Spleen (tissue), 11 donors: ENCODE data around the gene ENOX2. TPM values are rescaled to one million over a fixed set of nuclear protein-coding genes. Genes with fewer than 3 reads are reported as not detected.

Source experiments
- DNase-seq: peaks from one replicate; pipeline ENCODE4 v3.0.0-alpha.2; 2020
- H3K27ac ChIP-seq, 8 donors: fragments of 200-600 bp; sonication (generic) in 7 of 8; 1 replicate in 4 of 8; 2 replicates in 4 of 8; pipeline versions ENCODE4 v1.5.0 to v1.8.0; 2016 to 2021; ENCODE audit warnings: inconsistent platforms in 4 of 8, mild to moderate bottlenecking in 4 of 8, moderate library complexity in 1 of 8
- H3K27me3 ChIP-seq, 7 donors: fragments of 200-600 bp; sonication (generic) in 6 of 7; replicated peaks in 1 of 7; 1 replicate in 4 of 7; 2 replicates in 3 of 7; pipeline versions ENCODE4 v1.5.0 to v1.8.0; 2016 to 2021; ENCODE audit warnings: inconsistent platforms in 3 of 7, mild to moderate bottlenecking in 1 of 7
- H3K36me3 ChIP-seq, 6 donors: fragments of 200-600 bp; sonication (generic) in 5 of 6; 1 replicate in 4 of 6; 2 replicates in 2 of 6; pipeline versions ENCODE4 v1.5.0 to v1.8.0; 2016 to 2021; ENCODE audit warnings: inconsistent platforms in 2 of 6
- H3K4me1 ChIP-seq, 6 donors: fragments of 200-600 bp; sonication (generic) in 5 of 6; 1 replicate in 3 of 6; 2 replicates in 3 of 6; pipeline versions ENCODE4 v1.5.0 to v1.8.0; 2016 to 2021; ENCODE audit warnings: inconsistent platforms in 3 of 6
- H3K4me3 ChIP-seq, 8 donors: fragments of 200-600 bp; sonication (generic) in 7 of 8; 1 replicate in 4 of 8; 2 replicates in 4 of 8; pipeline versions ENCODE4 v1.5.0 to v1.8.0; 2016 to 2021; ENCODE audit warnings: inconsistent platforms in 4 of 8, mild to moderate bottlenecking in 4 of 8, moderate library complexity in 2 of 8
- H3K9me3 ChIP-seq, 8 donors: fragments of 200-600 bp; sonication (generic) in 7 of 8; 1 replicate in 4 of 8; 2 replicates in 4 of 8; pipeline versions ENCODE4 v1.5.0 to v1.8.0; 2016 to 2021; ENCODE audit warnings: inconsistent platforms in 4 of 8
- CTCF ChIP-seq, 11 experiments: fragments of 200-600 bp in 7 of 11; fragments of 450-650 bp in 4 of 11; sonication (generic) in 4 of 11; IDR thresholded peaks in 8 of 11; conservative IDR thresholded peaks in 3 of 11; 1 replicate in 7 of 11; 2 replicates in 4 of 11; pipeline versions ENCODE4 v1.4.0 to v1.8.0; 2016 to 2021; ENCODE audit warnings: antibody characterized with exemption in 11 of 11, inconsistent platforms in 4 of 11, mild to moderate bottlenecking in 1 of 11
- POLR2A ChIP-seq, 3 donors: fragments of 450-650 bp; IDR thresholded peaks; one replicate each; pipeline ENCODE4 v1.5.1; 2017; ENCODE audit warnings: antibody characterized with exemption in 3 of 3, mild to moderate bottlenecking in 1 of 3
- POLR2AphosphoS5 ChIP-seq, 3 donors: sonication (generic); formaldehyde crosslinking; IDR thresholded peaks; one replicate each; pipeline ENCODE4 v1.5.1; 2017; ENCODE audit warnings: antibody characterized with exemption in 3 of 3
- WGBS, 5 donors: extraction: QIAGEN DNeasy Blood & Tissue Kit in 3 of 5; methylation state at CpG; one replicate each; pipeline versions ENCODE4 v1.1.5 to v1.1.7; 2013 to 2018; 5-methylcytosine and 5-hydroxymethylcytosine counted together
- intact Hi-C: fragments of 100-400 bp; cut with DNase I; formaldehyde crosslinking; loops from one replicate; pipeline ENCODE4 v1.15.0; 2023; ENCODE audit warnings: low total_unique reads
- polyA plus RNA-seq, 3 donors: library from polyadenylated mRNA; stranded (reverse); fragments of 200-250 nt; gene quantifications; one replicate each; pipeline ENCODE4 v1.2.1, GENCODE V29; 2013
- total RNA-seq, 7 donors: library from RNA; depleted of rRNA in 3 of 7; stranded (reverse); fragments of >200 nt in 3 of 7; fragmentation: NEBNext Ultra II Directional in 4 of 7; extraction: Animal tissue kit (Norgen Biotek cat#: 25700) in 4 of 7; gene quantifications; one replicate each; pipeline versions ENCODE4 v1.1.0 to v1.2.1, GENCODE V29; 2016 to 2021
- donor health status: healthy with polysubstance abuse.
- donor health status: DM: no; HTN: no; CAD: no; lungs with moderate emphysema.
- donor health status: DM: no; HTN: no; CAD: no.
- donor health status: Bipolar disorder and iron deficiency.
- donor health status: healthy.
- donor health status: DM: no; HTN: no; CAD: no.
- donor health status: DM: yes; HTN: yes; CAD: no.

Gene ENOX2
- total and polyA plus RNA-seq, 10 donors: 5.2 to 30.0 (median 17.4) TPM

DNA sequence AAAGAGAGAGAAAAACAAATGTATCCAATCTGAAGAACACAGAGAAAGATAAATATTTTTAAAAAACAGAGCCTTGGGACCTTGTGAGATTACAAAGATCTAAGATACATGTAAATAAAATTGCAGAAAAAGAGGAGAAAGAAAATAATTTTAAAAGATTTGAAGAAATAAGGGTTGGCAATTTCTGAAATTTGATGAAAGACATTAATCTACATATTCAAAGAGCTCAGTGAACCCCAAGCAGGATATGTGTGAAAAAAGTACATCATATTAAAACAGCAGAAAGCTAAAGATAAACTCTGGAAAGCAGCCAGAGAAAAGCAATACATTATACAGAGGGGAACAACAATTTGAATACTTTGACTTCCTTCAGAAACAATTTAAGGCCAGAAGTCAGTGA lies 244.7 kb downstream of the ENOX2 start:
- no peak for DNase-seq
- no peaks in the 10 kb centered on the region for H3K4me1 ChIP-seq
- H3K9me3 ChIP-seq: peaks cover 0 to 18% (median 0%) of the 10 kb centered on the region in 8 donors
- no peak overlapping the region for H3K4me3 ChIP-seq
- no peaks in the 10 kb centered on the region for H3K27me3 ChIP-seq
- peaks cover 0 to 41% (median 5%) of the 10 kb centered on the region in 6 donors for H3K36me3 ChIP-seq
- intact Hi-C loops: no loop called here
- no peak for TF ChIP-seq POLR2A (IDR thresholded peaks at IDR 0.05)
- TF ChIP-seq CTCF (IDR thresholded peaks at IDR 0.05 in 8 of 11, conservative IDR thresholded peaks at IDR 0.05 in 3 of 11): no peak
- no peak for TF ChIP-seq POLR2AphosphoS5 (IDR thresholded peaks at IDR 0.05)
- no peak overlapping the region for H3K27ac ChIP-seq

- H3K4me3 ChIP-seq: no peak overlapping the region
- no peak for TF ChIP-seq POLR2AphosphoS5 (IDR thresholded peaks at IDR 0.05)
- no peak for TF ChIP-seq CTCF (IDR thresholded peaks at IDR 0.05 in 8 of 11, conservative IDR thresholded peaks at IDR 0.05 in 3 of 11)
- no peak for TF ChIP-seq POLR2A (IDR thresholded peaks at IDR 0.05)
- H3K9me3 ChIP-seq: peaks cover 0 to 18% (median 0%) of the 10 kb centered on the region in 8 donors
- 48 to 80% (median 73%) methylated on average over 4 of the region's 4 CpGs for WGBS, 5 donors
- no peak overlapping the region for H3K27ac ChIP-seq
- H3K4me1 ChIP-seq: no peaks in the 10 kb centered on the region
- peaks cover 0 to 17% (median 5%) of the 10 kb centered on the region in 6 donors for H3K36me3 ChIP-seq
- H3K27me3 ChIP-seq: no peaks in the 10 kb centered on the region
- no peak for DNase-seq
- intact Hi-C loops: no loop called here
These were observed 248.5 kb downstream of the ENOX2 start for GRCh38 chrX:130654409-130654950.

DNA sequence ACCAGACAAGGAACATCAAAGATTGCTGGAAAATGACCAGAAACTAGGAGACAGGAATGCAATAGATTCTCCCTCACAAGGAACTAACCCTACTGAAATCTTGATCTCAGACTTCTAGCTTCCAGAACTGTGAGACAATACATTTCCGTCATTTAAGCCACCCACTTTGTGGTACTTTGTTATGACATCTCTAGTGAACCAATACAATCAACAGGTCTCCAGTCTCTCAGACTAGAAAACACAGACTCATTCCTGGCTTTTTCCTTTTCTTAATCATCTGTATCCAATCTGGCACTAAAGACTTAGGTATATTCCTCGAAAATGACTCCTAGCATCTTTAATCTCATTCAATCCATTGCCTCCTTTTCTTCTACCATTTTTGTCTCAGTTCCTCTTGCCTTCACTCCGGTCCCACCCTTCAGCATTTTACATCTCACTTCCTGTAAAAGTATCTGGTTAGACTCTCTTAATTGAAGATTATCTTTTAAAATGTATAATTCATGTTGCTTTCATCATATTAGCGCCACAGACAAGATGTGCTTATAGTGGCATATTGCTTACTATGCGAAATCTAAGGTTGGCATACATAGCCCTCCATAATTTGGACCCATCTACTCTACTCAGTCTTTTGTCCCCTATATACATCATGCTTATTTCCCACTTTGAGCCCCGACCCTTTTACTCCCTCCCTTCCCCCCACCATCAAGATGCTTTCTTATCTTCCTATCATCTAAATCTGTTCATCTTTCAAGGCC lies 250.0 kb downstream of the ENOX2 start:
- Histone ChIP-seq H3K36me3 (peaks cover 0 to 14% (median 5%) of the 10 kb centered on the region in 6 donors), H3K4me1 (no peaks in the 10 kb centered on the region), H3K27ac (no peak overlapping the region), H3K4me3 (no peak overlapping the region), H3K9me3 (peaks cover 0 to 7% (median 0%) of the 10 kb centered on the region in 8 donors), H3K27me3 (no peaks in the 10 kb centered on the region)
- intact Hi-C loops: no loop called here
- WGBS, 5 donors: 78 to 95% (median 92%) methylated on average over 6 of the region's 6 CpGs
- no peak for DNase-seq
- no peak for TF ChIP-seq CTCF (IDR thresholded peaks at IDR 0.05 in 8 of 11, conservative IDR thresholded peaks at IDR 0.05 in 3 of 11)
- no peak for TF ChIP-seq POLR2A (IDR thresholded peaks at IDR 0.05)
- no peak for TF ChIP-seq POLR2AphosphoS5 (IDR thresholded peaks at IDR 0.05)

DNA sequence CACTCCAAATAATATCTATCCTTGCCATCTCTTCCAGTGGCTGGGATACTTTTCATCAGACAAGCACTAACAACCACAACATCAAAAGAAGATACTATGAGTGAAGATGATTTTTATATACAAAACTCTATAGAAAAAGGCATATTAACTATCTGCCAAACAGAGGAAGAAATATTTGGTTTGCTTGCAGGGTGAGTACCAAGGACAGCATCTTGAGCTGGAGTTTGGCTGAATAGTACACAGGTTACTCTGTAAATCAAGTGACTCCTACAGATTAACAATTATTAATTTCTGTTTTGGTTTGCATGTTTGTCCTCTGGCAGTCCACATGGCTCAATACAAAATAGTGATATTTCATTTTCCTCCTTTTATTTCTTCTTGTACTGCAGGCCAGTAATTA lies 253.3 kb downstream of the ENOX2 start:
- DNase-seq: no peak
- H3K4me1 ChIP-seq: no peaks in the 10 kb centered on the region
- H3K27me3 ChIP-seq: no peaks in the 10 kb centered on the region
- no peak overlapping the region for H3K27ac ChIP-seq
- peaks cover 0 to 12% (median 2%) of the 10 kb centered on the region in 6 donors for H3K36me3 ChIP-seq
- no peak overlapping the region for H3K4me3 ChIP-seq
- intact Hi-C loops: no loop called here
- TF ChIP-seq POLR2A (IDR thresholded peaks at IDR 0.05) (no peak), CTCF (IDR thresholded peaks at IDR 0.05 in 8 of 11, conservative IDR thresholded peaks at IDR 0.05 in 3 of 11) (no peak), POLR2AphosphoS5 (IDR thresholded peaks at IDR 0.05) (no peak)
- no peaks in the 10 kb centered on the region for H3K9me3 ChIP-seq
